AG10803 (cell line): ENCODE measurements around the gene TP53I11.

Experiments
- DNase-seq: peaks from one replicate; pipeline ENCODE4 v3.0.0; 2010; ENCODE audit warnings: low read depth
- H3K4me3 ChIP-seq: 2 replicates; pipeline ENCODE4 v1.5.1; 2011; ENCODE audit warnings: mild to moderate bottlenecking, low read length, control low read depth
- CTCF ChIP-seq: conservative IDR thresholded peaks from 2 replicates; pipeline ENCODE4 v1.5.1; 2011; ENCODE audit warnings: mild to moderate bottlenecking, low read length, control low read depth, inconsistent platforms

Gene TP53I11

DNA sequence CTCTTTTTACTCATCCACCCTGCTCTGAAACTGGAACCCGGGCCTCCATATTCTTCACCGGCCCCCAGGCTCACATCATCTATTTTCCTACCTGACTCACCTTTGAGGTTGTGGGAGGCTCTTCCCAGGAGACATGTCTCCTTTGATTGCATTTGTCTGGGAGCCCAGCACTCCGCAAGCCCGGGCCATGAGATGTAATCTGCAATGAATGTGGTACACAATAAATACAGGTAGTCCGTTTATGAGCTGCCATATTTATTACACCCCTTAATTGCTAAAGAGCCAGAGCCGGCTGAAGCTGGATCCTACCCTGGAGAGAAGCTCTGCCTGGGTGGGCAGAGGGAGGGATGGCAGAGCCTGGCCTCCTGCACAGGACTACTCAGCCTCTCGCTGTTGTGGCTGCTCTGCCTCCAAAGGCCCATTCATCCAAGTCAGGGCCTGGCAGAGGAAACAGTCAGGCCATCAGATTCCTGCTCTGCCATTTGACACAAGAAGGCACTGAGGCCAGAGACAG is 49.5 kb downstream of the TP53I11 start:
- DNase-seq, result no peak
- TF ChIP-seq CTCF, result no peak
- H3K4me3 ChIP-seq, result no peak overlapping the region

- DNase-seq, result peak; percentile 64
- TF ChIP-seq CTCF, result no peak
- H3K4me3 ChIP-seq, result no peak overlapping the region
Observed at GRCh38 chr11:44899959-44900358, 50.7 kb downstream of the TP53I11 start.

GRCh38 chr11:44893846-44894617 is 56.7 kb downstream of the TP53I11 start:
- peak; percentile 60 for DNase-seq
- H3K4me3 ChIP-seq, result no peak overlapping the region
- peak; percentile 91 for TF ChIP-seq CTCF

GRCh38 chr11:44893308-44893822 is 57.3 kb downstream of the TP53I11 start:
- H3K4me3 ChIP-seq, result no peak overlapping the region
- DNase-seq, result no peak
- no peak for TF ChIP-seq CTCF

- no peak for TF ChIP-seq CTCF
- H3K4me3 ChIP-seq, result no peak overlapping the region
Observed at GRCh38 chr11:44892843-44893242, 57.8 kb downstream of the TP53I11 start.

GRCh38 chr11:44889266-44889665 is 61.4 kb downstream of the TP53I11 start:
- H3K4me3 ChIP-seq, result no peak overlapping the region
- DNase-seq, result peak; percentile 49
- no peak for TF ChIP-seq CTCF

More at GRCh38 chr11:44892843-44893242, 57.8 kb downstream of the TP53I11 start:
- no peak for DNase-seq

DNA sequence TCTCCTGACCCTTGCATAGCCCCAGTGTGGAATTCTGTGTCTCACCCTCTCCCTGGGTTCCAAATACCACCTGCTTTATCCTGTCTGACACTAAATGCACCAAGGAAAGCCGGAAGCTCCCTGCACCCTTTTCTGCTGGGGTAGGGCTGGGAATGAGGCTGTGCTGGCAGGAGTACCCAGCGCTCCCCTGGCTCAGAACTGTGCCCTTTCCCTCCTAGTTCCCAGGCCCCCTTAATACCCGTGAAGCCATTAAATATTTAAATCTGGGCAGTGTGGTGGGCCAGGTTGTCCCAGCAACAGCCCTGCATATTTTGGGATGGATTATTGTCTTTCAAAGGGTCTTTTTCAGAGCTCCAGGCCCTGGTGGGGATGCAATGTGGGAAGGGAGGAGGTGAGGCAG is 63.0 kb downstream of the TP53I11 start:
- TF ChIP-seq CTCF, result no peak
- H3K4me3 ChIP-seq, result no peak overlapping the region
- no peak for DNase-seq
